ENCODE results near the gene POU6F2. TPM values are rescaled to one million over a fixed set of nuclear protein-coding genes. Genes with fewer than 3 reads are reported as not detected.

POU6F2 gene
- total and polyA plus RNA-seq, 9 of the 15 experiments (the other 6 are each of a cell fraction or from before 2014, with no cell fraction given), result 0.29 to 1.5 (median 0.96) TPM

DNA sequence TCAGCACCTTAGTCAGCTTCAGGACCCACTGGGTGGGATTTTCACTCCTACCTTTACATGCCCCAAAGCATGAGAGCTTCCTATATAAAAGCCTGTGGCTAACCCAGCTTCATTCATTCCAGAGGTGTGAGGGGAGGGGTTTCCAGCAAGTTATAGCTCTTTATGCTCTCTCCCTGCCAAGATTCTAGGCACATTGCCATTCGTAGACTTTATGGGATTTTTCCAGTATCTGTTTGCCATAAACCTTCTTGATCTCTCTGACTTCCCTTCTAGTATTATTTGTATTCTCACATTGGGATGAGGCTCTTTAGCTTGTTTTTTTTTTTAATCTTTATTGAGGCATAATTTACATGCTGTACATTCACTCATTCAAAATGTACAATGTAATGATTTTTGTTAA, 67.5 kb downstream of the POU6F2 start (continued):
- TF ChIP-seq, protein P1, sequence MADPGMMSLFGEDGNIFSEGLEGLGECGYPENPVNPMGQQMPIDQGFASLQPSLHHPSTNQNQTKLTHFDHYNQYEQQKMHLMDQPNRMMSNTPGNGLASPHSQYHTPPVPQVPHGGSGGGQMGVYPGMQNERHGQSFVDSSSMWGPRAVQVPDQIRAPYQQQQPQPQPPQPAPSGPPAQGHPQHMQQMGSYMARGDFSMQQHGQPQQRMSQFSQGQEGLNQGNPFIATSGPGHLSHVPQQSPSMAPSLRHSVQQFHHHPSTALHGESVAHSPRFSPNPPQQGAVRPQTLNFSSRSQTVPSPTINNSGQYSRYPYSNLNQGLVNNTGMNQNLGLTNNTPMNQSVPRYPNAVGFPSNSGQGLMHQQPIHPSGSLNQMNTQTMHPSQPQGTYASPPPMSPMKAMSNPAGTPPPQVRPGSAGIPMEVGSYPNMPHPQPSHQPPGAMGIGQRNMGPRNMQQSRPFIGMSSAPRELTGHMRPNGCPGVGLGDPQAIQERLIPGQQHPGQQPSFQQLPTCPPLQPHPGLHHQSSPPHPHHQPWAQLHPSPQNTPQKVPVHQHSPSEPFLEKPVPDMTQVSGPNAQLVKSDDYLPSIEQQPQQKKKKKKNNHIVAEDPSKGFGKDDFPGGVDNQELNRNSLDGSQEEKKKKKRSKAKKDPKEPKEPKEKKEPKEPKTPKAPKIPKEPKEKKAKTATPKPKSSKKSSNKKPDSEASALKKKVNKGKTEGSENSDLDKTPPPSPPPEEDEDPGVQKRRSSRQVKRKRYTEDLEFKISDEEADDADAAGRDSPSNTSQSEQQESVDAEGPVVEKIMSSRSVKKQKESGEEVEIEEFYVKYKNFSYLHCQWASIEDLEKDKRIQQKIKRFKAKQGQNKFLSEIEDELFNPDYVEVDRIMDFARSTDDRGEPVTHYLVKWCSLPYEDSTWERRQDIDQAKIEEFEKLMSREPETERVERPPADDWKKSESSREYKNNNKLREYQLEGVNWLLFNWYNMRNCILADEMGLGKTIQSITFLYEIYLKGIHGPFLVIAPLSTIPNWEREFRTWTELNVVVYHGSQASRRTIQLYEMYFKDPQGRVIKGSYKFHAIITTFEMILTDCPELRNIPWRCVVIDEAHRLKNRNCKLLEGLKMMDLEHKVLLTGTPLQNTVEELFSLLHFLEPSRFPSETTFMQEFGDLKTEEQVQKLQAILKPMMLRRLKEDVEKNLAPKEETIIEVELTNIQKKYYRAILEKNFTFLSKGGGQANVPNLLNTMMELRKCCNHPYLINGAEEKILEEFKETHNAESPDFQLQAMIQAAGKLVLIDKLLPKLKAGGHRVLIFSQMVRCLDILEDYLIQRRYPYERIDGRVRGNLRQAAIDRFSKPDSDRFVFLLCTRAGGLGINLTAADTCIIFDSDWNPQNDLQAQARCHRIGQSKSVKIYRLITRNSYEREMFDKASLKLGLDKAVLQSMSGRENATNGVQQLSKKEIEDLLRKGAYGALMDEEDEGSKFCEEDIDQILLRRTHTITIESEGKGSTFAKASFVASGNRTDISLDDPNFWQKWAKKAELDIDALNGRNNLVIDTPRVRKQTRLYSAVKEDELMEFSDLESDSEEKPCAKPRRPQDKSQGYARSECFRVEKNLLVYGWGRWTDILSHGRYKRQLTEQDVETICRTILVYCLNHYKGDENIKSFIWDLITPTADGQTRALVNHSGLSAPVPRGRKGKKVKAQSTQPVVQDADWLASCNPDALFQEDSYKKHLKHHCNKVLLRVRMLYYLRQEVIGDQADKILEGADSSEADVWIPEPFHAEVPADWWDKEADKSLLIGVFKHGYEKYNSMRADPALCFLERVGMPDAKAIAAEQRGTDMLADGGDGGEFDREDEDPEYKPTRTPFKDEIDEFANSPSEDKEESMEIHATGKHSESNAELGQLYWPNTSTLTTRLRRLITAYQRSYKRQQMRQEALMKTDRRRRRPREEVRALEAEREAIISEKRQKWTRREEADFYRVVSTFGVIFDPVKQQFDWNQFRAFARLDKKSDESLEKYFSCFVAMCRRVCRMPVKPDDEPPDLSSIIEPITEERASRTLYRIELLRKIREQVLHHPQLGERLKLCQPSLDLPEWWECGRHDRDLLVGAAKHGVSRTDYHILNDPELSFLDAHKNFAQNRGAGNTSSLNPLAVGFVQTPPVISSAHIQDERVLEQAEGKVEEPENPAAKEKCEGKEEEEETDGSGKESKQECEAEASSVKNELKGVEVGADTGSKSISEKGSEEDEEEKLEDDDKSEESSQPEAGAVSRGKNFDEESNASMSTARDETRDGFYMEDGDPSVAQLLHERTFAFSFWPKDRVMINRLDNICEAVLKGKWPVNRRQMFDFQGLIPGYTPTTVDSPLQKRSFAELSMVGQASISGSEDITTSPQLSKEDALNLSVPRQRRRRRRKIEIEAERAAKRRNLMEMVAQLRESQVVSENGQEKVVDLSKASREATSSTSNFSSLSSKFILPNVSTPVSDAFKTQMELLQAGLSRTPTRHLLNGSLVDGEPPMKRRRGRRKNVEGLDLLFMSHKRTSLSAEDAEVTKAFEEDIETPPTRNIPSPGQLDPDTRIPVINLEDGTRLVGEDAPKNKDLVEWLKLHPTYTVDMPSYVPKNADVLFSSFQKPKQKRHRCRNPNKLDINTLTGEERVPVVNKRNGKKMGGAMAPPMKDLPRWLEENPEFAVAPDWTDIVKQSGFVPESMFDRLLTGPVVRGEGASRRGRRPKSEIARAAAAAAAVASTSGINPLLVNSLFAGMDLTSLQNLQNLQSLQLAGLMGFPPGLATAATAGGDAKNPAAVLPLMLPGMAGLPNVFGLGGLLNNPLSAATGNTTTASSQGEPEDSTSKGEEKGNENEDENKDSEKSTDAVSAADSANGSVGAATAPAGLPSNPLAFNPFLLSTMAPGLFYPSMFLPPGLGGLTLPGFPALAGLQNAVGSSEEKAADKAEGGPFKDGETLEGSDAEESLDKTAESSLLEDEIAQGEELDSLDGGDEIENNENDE (IDR thresholded peaks at IDR 0.05; ENCODE audit: low read depth, low read length), result no peak
- TF ChIP-seq RHOXF2B (CRISPR knock-in tag; conservative IDR thresholded peaks at IDR 0.05) (no peak), PHB (CRISPR knock-in tag; IDR thresholded peaks at IDR 0.05) (no peak), ELF1 (tag; IDR thresholded peaks at IDR 0.05) (no peak)
